NCI-H2081 (cell line): ENCODE measurements around the gene MRTFA.
"Not testable (repeated sequence)": the region's sequence is repeated elsewhere in the genome, so short reads cannot be mapped to it uniquely, and the experiment has no call there.

Source experiments
- DNase-seq, 2 experiments: peaks; one replicate each; lab custom pipeline; 2025; lab: John Stamatoyannopoulos, UW

MRTFA gene

DNA sequence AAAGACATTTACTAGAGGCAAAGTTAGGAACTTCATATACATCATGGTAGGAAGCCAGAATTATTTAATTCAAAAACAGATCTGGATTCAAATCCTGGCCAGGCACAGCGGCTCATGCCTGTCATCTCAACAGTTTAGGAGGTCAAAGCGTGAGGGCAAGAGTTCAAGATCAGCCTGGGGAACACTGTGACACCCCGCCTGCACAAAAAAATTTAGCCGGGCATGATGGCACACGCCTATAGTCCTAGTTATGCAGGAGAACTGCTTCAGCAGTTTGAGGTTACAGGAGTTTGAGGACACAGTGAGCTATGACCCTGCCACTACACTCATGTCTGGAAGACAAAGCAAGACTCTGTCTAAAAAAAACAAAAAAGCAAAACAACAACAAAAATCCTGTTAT is 8.9 kb downstream of the MRTFA start:
- DNase-seq: no peak

DNA sequence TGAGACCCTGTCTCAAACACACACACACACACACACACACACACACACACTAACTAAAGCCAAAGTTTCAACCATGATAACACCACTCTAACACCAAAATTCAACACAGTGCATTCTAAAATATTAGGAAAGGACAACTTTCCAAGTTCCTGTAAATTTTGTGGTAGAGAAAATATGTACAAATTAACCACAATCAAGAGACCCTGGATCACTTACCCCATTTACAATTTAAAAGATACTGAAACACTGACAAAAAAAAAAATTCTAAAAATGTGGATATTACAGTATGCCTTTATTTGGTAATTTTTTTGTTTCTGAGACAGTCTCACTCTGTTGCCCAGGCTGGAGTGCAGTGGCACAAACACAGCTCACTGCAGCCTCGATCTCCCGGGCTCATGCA is 9.7 kb downstream of the MRTFA start:
- DNase-seq: no peak

DNA sequence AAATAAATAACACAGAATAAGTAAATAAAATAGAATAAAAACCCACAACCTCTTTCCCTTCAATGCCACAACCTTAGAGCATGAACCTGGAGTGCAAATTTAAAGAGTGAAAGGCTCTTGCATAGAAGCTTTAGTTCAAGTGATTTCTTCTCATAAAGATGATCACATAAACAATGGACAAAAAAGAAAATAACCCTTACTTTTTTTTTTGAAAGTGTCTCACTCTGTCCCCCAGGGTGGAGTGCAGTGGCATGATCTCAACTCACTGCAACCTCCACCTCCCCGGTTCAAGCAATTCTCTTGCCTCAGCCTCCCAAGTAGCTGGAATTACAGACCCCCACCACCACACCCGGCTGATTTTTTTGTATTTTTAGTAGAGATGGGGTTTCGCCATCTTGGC is 10.7 kb downstream of the MRTFA start:
- DNase-seq: not testable (repeated sequence)

DNA sequence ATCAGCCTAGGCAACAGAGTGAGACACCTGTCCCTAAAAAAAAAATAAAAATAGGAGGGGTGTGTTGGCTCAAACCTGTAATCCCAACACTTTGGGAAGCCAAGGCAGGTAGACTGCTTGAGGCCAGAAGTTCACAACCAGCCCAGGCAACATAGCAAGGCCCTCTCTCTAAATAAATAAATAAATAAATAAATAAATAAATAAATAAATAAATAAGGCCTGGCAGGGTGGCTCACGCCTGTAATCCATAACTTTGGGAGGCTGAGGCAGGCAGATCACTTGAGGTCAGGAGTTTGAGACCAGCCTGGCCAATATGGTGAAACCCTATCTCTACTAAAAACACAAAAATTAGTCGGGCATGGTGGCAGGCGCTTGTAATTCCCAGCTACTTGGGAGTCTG is 11.2 kb downstream of the MRTFA start:
- DNase-seq: not testable (repeated sequence)

DNA sequence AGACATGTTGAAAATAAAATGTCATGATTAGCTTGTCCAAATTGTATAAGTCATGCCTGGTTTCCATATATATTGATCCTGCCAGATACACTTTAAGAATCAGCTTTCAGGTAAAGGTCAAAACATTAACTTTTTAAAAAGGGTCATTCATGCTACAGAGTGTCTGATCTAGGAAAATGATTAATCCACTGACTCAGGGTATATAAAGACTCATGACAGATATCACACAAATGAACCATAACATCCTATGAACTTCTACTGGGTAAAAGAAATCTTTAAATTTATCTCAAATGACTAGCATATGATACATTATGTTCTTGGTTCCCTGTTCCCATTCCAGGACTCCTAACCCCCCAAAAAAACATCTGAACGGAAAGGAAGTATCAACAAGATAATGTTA is 11.7 kb downstream of the MRTFA start:
- DNase-seq: no peak

DNA sequence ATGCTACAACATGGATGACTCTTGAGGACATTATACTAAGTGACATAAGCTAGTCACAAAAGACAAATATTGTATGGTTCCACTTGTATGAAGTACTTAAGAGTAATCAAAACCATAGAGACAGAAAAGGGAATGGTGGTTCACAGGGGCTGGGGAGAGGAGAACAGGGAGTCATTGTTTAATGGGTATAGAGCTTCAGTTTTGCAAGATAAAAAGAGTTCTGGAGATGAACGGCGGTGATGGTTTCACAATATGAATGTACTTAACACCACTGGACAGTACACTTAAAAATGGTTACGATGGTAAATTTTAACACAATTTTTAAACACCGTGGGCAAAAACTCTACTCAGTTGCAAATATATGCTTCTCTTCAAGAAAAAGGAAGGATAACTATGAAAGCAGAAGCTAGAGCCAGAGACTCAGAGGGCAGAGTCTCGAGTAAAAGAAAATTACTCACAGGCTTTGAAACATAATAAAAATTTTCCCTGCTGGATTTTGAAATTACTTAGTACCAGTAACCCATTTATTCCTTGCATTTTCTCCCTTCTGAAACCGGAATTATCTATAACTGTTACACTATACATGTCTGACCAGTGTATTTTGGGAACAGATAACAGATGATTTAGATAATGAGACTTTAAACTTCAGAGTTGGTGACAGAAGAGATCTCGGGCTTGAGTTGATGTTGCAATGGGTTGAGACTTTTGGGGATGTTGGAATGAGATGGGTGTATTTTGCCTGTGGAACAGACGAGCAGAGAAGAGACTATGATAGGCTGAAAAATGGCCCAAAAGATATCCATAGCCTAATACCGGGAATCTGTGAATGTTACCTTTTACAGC is 15.0 kb downstream of the MRTFA start:
- DNase-seq: no peak

DNA sequence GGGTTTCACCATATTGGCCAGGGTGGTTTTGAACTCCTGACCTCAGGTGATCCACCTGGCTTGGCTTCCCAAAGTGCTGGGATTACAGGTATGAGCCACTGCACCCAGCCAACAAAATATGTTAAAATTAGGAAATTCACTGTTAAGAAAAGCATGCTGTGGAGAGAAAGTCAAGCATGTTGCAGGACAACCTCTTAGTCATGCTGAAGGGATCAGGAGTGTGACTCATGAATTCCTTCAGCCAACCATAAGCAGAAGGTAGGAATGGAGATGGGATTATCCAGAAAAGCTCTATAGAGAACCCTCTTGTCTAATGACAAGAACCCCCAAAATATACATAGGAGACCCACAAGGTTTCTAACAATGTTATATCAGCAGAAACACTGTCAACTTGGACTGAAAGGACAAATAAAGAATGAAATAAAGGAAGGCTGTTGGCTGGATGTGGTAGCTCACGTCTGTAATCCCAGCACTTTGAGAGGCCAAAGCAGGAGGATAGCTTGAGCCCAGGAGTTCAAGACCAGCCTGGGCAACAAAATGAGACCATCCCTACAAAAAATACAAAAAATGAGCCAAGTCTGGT is 16.0 kb downstream of the MRTFA start:
- no peak for DNase-seq

DNA sequence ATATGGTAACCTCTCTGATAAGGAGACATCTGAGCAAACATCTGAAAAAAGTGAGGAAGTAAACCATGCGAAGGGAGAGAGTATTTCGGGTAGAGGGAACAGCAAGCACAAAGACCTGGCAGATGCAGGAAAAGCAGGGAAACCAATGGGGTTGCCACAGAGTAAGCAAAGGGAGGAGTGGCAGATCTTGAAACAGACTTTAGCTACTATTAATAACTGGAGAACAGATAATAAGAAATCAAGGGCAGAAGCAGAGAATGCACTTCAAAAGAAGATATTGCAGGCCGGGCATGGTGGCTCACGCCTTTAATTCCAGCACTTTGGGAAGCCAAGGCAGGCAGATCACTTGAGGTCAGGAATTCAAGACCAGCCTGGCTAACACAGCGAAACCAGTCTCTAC is 18.1 kb downstream of the MRTFA start:
- no peak for DNase-seq

DNA sequence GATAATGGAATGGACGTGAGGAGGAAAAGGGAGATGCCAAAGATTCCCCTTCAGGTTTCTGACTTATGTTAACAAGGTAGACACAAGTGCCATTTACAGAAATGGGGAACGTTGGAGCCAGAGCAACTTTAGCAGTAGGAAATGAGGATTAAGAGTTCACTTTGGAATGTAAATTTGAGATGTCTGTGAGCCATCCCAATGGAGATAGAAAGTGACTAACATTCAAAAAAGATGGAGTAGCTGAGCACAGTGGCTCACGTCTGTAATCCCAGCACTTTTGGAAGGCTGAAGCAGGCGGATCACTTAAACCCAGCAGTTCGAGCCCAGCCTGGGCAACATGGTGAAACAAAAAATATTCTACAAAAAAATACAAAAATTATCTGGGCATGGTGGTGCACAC is 19.9 kb downstream of the MRTFA start:
- DNase-seq: no peak

DNA sequence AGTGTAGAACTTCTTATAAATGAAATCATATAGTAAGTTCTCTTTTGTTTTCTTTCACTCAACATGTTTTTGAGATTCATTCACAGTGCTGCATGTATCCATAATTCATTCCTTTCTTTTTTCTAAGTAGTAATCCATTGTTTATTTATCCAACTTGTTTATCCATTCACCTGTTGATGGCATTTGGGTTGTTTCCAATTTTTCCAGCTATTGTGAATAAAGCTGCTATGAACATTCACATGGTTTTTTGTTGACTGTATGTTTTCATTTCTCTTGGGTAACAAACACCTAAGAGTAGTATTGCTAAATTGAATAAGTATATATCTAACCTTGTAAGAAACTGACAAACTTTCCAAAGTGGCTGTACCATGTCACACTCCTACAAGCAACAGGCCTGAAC is 23.5 kb downstream of the MRTFA start:
- no peak for DNase-seq

DNA sequence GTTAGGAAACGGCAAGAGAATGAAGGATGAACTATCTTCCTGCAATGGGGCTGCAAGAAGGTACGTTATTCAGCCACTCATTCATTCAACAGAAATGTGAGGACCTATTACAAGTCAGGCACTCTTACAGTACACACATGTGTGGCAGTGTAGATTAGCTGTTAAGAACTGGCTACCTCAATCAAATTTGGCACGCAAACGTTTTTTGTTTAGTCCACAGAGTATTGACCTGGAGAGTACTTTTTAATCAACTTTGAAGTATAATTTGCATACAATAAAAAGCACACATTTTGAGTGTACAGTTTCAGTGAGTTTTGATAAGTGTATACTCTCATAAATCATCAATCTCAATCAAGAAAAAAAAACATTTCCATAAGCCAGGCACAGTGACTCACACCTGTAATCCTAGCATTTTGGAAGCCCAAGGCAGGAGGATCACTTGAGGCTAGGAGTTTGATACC is 24.2 kb downstream of the MRTFA start:
- DNase-seq: no peak

DNA sequence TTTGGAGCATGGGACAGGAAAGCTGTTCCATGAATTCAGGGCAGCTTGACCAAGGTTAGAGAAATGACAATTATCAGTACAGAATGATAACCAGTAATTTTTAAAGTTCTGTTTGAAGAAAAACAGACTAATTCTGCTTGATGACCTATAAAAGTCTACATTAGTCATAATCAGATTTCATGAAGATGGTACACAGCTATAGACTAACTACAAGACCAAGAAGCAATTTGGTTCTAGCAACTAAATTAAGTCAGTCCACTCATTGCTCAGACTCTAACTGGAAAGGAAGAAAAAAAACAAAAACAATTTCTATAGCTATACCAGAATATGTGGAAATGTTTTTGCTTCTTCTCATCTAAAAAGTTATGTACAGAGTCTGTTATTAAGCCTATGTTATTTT is 24.9 kb downstream of the MRTFA start:
- DNase-seq: no peak

DNA sequence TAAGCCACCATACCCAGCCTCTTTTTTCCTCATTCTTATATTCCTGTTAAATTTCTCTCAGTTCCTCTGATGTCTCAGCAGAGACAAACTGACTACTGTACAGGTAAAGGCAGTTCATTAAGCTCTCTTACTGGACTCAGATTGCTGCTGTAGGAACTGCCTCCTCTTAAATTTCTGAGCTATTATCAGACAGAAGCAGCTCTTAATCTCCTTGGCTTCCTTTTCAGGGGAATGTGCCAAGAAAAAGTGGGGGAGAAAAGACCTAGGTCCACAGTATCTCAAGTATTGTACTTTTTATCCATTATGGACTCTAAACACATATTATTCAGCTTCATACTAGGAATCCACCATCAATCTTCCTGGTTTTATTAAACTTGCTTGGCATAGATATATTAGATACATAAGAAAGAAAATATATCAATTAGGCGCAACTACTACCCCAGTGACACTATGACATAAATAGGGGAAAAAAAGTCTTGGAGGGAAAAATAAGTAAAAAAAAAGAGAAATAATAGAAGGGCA is 26.1 kb downstream of the MRTFA start:
- DNase-seq: no peak

DNA sequence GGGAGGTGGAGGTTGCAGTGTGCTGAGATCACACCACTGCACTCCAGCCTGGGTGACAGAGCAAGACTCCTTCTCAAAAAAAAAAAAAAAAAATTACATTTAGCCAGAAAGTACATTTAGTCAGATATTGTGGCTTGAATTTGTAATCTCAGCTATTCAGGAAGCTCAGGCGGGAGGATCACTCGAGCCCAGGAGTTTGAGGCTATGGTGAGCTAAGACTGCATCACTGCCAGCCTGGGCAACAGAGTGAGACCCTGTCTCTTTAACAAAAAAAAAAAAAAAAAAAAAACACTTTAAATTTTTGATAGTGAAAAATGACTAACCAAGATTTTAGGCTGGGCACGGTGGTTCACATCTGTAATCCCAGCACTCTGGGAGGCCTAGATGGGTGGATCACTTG is 27.3 kb downstream of the MRTFA start:
- DNase-seq: no peak

DNA sequence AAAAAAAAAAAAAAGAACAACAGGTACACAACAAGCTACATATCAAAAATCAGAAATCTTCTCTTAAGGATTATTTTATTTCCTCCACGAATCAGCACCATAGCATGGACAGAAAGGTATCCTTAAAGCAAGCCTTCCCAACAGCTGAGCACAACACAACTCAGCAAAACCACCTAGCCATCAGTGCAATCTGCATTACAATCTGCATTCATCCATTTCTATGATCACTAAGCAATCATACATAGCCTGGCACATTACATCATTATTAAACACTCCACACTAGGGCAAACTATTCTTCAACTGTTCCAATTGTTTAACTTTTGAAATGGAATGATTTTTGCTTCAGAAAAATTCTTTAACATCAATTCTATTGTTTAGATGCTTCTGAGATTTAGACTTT is 29.0 kb downstream of the MRTFA start:
- no peak for DNase-seq

DNA sequence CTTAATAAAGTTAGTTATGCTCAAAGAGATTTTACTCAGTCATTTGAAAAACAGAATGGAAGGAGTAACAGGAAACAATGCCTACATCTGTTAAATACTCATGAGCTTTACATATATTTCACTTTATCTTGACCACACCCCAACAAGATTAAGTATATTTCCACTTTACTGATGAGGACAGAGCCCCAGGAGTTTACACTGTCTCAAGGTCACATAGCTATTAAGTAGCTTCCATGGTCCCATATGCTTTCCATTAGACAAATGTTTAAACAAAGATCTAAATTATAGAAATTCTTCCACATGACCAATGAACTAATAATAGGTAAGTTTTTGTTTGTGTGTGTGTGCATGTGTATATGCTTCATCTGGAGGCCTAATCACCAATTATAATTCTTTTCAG is 30.2 kb downstream of the MRTFA start:
- DNase-seq: no peak

DNA sequence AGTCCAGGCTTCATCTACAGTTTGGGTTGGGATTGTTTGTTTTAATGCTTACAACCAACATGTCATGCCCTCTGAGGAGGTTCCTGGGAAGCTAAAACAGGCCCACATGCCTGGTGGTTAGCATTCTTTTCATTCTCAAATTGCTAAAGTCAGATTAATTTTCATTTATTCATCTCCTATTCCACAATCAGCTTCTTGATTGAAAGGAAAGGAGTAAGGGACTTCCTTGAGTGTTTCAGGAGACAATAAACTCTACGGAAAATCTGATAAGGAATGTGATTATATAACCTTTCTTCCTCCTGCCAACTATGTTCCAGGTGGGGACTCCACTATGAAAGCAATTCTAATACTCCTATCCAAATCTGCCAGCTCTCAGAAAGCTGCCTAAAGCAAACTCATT is 30.8 kb downstream of the MRTFA start:
- DNase-seq: no peak

DNA sequence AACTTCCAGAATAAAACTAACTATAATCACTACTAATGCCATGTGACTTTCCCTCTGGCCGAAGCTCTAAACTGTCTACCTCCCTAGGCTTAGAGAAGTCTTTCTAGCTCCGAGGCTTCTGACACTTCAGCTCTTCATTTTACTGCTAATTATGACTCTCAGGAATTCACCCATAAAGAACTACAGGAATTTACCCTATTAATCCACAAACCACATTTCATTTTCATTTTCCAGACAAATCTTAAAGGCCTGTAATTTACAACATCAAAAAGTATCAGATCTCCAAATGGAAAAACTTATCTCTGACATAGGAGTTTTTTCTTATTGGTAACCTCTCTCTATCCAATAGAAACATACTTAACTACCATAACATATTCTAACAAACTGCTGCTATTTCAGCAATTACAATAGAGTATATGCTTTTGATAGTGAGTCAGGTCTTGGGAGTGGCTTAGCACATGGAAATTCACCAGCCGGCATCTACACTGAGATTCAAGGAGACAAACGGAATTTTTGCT is 33.4 kb downstream of the MRTFA start:
- DNase-seq: no peak

DNA sequence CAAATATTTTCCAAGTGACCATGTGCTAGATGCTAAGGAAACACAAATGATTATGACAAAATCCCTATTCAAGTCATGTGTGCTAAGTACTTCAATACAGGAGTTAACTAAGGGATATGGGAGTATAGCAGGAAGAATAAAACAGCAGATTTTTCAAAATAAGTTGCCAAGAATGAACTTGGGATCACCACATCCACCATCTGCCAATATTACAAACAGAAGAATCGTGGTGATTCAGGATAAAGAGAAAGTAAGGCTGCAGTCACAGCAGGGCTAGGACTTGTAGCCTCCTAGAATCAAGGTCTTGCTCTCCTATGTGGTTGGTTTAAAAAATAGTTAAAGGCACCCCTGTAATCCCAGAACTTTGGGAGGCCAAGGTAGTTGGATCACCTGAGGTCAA is 34.3 kb downstream of the MRTFA start:
- DNase-seq: no peak

DNA sequence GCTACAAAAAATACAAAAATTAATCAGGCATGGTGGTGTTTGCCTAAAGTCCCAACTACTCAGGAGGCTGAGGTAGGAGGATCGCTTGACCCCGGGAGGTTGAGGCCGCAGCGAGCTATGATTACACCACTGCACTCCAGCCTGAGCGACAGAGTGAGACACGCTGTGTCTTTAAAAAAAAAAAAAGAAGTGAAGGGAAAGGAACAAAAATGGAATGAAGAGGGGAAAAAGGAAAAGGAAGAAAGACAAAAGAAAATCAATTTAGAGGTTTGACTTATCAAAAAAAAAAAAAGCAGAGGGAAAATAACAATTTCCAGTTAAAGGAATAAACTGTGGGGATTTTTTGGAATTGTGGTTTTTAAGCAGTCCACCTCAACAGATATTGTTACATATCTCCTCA is 36.8 kb downstream of the MRTFA start:
- no peak for DNase-seq

DNA sequence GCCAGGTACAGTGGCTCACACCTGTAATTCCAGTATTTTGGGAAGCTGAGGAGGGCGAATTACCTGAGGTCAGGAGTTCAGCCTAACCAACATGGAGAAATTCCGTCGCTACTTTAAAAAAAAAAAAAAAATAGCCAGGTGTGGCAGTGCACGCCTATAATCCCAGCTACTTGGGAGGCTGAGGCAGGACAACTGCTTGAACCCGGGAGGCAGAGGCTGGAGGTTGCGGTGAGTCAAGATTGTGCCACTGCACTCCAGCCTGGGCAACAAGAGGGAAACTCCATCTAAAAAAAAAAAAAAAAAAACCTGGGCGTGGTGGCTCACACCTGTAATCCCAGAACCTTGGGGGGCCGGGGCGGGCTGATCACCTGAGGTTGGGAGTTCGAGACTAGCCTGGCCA is 37.8 kb downstream of the MRTFA start:
- DNase-seq: not testable (repeated sequence)

DNA sequence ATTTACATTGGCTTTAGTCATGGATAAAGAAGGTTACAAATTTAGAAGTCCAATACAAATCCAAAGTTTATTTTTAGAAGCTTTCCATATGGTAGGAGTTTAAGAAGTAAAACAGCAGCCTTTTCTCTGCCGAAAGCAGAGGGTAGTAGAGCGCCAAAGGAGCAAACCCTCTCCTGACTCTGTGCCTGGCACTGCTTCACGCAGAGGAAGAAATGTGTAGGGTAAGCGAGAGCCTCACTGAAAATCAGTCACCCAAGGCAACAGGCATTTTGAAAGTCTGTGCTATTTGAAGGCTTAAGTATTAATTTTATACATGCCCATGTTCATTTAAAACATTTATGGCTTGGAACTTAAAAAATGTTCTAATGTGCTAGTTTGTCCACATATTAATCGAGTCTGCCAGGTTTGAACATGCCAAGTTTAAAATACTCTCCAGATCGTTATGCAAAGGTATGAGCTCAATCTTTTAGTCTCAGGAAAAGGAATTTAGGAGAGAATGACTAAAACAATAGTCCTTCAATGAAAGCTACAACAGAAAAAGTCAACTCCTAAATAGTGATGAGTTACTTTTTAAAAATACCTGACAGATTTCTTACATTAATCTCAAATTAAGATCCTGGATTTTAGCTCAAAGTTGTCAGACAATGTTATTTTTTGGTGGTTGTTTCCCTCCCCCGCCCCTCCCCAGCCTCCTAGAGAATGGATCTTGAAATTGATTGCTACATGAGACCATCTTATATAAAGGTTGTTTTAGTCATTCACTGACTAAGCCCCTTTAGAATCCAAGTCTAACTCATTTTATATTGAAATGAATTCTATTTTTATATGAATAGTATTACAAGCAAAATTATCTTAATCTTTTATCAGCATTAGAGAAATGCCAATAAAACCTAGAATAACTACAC is 38.7 kb downstream of the MRTFA start:
- no peak for DNase-seq
